ENCODE measurements around the gene HAGHL. TPM values are rescaled to one million over a fixed set of nuclear protein-coding genes. Genes with fewer than 3 reads are reported as not detected.
A peak's percentile ranks its signal among the peaks of the same experiment; 100 is the strongest.
"Not testable (repeated sequence)": the region's sequence is repeated elsewhere in the genome, so short reads cannot be mapped to it uniquely, and the experiment has no call there.

The HAGHL gene
- total RNA-seq, 4 donors from 2014 or later, result 3.2 to 7.1 (median 4.8) TPM

DNA sequence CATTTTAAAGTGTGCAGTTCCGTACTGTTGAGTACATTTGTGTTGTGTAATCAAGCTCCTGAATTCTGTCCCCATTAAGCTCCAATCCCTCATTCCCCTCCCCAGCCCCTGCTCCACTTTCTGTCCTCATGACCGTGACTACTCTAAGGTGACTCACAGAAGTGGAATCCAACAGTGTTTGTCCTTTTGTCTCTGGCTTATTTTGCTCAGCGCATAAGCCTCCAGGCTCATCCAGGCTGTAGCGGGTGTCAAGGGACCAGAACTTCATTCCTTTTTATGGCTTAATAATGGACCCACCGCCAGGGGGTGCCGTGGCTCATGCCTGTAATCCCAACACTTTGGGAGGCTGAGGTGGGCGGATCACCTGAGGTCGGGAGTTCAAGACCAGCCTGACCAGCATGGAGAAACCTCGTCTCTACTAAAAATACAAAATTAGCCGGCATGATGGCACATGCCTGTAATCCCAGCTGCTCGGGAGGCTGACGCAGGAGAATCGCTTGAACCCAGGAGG is 14.1 kb upstream of the HAGHL start:
- H3K4me1 ChIP-seq, result peaks cover 26% of the 10 kb centered on the region
- not testable (repeated sequence) for H3K9me3 ChIP-seq; H3K4me3 ChIP-seq; H3K36me3 ChIP-seq; DNase-seq (ENCODE audit: low spot score in 2 of 2); H3K27ac ChIP-seq
- 31% methylated on average over 12 of the region's 13 CpGs for WGBS
- H3K27me3 ChIP-seq, result peaks cover 79% of the 10 kb centered on the region
- TF ChIP-seq, protein P1, sequence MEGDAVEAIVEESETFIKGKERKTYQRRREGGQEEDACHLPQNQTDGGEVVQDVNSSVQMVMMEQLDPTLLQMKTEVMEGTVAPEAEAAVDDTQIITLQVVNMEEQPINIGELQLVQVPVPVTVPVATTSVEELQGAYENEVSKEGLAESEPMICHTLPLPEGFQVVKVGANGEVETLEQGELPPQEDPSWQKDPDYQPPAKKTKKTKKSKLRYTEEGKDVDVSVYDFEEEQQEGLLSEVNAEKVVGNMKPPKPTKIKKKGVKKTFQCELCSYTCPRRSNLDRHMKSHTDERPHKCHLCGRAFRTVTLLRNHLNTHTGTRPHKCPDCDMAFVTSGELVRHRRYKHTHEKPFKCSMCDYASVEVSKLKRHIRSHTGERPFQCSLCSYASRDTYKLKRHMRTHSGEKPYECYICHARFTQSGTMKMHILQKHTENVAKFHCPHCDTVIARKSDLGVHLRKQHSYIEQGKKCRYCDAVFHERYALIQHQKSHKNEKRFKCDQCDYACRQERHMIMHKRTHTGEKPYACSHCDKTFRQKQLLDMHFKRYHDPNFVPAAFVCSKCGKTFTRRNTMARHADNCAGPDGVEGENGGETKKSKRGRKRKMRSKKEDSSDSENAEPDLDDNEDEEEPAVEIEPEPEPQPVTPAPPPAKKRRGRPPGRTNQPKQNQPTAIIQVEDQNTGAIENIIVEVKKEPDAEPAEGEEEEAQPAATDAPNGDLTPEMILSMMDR (IDR thresholded peaks at IDR 0.05), result peak; percentile 14 to 28

DNA sequence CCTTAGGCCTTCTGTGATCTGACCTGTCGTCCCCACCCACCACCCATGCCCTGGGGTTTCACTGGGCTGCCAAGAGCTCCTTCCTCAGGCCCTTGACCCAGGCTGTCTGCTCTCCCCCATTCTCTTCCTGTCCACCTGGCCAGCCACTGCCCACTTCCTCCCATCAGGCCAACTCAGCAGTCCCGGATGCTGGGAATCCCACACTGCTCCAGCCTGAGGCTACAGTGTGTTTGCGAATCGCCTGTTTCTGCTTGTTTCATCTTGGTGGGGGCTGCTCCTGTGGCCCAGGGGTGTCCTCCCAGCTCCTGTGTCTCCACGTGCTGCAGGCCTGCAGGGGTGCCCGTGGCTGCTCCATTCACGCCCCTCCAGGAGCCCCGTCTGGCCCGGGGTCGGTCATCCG is 12.8 kb upstream of the HAGHL start:
- Histone ChIP-seq H3K4me3 (no peak overlapping the region), H3K4me1 (peaks cover 26% of the 10 kb centered on the region), H3K36me3 (no peaks in the 10 kb centered on the region), H3K27ac (no peak overlapping the region), H3K9me3 (no peaks in the 10 kb centered on the region), H3K27me3 (peaks cover 67% of the 10 kb centered on the region)
- WGBS, result 63% methylated on average over 1 of the region's 11 CpGs
- no peak for DNase-seq (ENCODE audit: low spot score in 2 of 2)
- TF ChIP-seq, protein P1 (IDR thresholded peaks at IDR 0.05), result no peak
- TF ChIP-seq POLR2AphosphoS5 (IDR thresholded peaks at IDR 0.05) (no peak), POLR2A (IDR thresholded peaks at IDR 0.05) (no peak), EP300 (IDR thresholded peaks at IDR 0.05) (no peak)

DNA sequence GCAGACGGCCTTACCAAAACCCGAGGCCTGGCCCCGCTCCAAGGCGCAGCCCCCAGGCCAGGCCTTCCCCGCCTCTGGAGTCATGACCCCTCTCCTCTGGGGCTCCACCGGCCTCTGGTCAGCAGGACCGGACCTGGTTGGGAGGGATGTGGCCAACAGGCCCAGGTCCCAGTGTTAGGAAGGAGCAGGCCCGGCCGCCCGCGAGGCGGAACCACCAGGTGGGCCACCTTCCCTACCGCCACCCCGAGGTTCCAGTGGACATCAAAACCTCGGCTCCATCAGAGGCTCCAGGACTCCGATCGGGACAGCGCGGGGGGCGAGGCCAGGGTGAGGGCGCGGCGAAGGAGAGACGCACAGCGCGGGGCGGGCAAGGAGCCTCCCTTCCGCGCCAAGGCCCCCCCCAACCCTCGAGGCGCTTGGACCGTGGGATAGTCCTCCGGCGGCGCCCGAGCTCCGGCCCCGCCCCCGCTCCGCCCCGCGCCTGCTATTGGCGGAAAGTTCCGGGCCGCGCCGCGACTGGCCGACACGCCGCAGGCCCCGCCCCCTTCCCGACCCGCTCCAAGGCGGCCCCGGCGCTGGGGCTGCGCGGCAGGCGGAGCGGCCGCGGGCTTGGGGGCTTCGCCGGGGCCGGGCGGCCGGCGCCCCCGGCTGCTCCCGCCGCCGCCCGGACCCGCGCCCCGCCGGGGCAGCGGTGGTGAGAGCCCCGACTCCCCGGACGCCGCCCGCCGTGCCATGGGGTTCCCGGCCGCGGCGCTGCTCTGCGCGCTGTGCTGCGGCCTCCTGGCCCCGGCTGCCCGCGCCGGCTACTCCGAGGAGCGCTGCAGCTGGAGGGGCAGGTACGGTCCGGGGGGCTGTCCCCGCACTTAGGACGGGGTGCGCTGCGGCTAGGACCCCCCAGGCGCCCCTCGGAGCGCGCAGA is 12.1 kb upstream of the HAGHL start, which contains the start of gene METRN:
Gene METRN (plus strand): TSS at position 561 of the 919 bp plus-strand sequence. CDS start 172 bp downstream, at position 733.
- WGBS, result 7% methylated on average over 62 of the region's 108 CpGs
- H3K4me1 ChIP-seq, result peaks cover 27% of the 10 kb centered on the region
- H3K36me3 ChIP-seq, result no peaks in the 10 kb centered on the region
- H3K27ac ChIP-seq, result no peak within 1 kb of the TSS
- DNase-seq (ENCODE audit: low spot score in 2 of 2), result peak; percentile 92 to 94
- no peak for TF ChIP-seq EP300 (IDR thresholded peaks at IDR 0.05)
- no peak for TF ChIP-seq POLR2A (IDR thresholded peaks at IDR 0.05)
- no peak for TF ChIP-seq POLR2AphosphoS5 (IDR thresholded peaks at IDR 0.05)
- TF ChIP-seq, protein P1 (IDR thresholded peaks at IDR 0.05), result no peak
- H3K27me3 ChIP-seq, result peaks cover 60% of the 10 kb centered on the region
- H3K9me3 ChIP-seq, result no peaks in the 10 kb centered on the region
- H3K4me3 ChIP-seq, result peak within 1 kb of the TSS; percentile 76

DNA sequence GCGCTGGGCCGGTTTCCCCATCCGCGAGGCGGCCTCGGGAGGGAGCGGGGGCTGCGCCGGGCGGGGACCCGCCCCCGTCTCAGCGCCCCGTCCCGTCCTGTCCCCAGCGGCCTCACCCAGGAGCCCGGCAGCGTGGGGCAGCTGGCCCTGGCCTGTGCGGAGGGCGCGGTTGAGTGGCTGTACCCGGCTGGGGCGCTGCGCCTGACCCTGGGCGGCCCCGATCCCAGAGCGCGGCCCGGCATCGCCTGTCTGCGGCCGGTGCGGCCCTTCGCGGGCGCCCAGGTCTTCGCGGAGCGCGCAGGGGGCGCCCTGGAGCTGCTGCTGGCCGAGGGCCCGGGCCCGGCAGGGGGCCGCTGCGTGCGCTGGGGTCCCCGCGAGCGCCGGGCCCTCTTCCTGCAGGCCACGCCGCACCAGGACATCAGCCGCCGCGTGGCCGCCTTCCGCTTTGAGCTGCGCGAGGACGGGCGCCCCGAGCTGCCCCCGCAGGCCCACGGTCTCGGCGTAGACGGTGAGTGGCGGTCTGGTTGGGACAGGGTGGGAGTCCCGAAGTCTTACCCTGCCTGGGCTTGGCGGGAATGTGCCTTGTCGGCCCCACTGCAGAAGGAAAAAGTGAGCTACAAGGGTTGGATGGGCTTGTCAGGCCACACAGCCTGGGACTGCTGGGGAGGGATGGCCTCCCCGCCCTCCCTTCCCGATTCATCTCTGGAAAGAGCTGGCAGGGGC is 11.3 kb upstream of the HAGHL start:
- peaks cover 52% of the 10 kb centered on the region for H3K27me3 ChIP-seq
- no peak overlapping the region for H3K27ac ChIP-seq
- H3K36me3 ChIP-seq, result no peaks in the 10 kb centered on the region
- no peak for TF ChIP-seq EP300 (IDR thresholded peaks at IDR 0.05)
- TF ChIP-seq, protein P1 (IDR thresholded peaks at IDR 0.05), result no peak
- TF ChIP-seq POLR2AphosphoS5 (IDR thresholded peaks at IDR 0.05), result no peak
- no peak for TF ChIP-seq POLR2A (IDR thresholded peaks at IDR 0.05)
- H3K9me3 ChIP-seq, result no peaks in the 10 kb centered on the region
- no peak for DNase-seq (ENCODE audit: low spot score in 2 of 2)
- peaks cover 35% of the 10 kb centered on the region for H3K4me1 ChIP-seq
- peak overlapping the region; percentile 76 for H3K4me3 ChIP-seq
- 4% methylated on average over 8 of the region's 74 CpGs for WGBS

DNA sequence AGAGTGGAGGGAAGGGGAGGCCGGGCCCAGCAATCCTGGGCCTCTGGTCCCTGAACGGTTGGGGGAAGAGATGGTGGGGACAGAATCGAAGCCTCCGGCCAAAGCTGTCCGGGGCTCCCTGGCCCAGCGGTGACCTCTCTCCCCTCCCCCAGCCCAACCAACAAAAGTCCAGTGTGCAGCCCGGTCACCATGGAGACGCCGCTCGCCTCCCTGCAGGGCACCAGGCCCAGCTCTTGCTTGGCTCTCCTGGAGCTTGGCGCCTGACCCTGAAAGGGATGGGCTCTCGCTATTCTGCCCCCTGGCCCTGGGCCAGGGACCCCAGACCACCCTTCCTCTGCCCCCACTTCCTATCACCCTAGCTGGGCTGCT is 10.7 kb upstream of the HAGHL start:
- H3K36me3 ChIP-seq, result no peaks in the 10 kb centered on the region
- no peak overlapping the region for H3K27ac ChIP-seq
- H3K27me3 ChIP-seq, result peaks cover 46% of the 10 kb centered on the region
- TF ChIP-seq, protein P1 (IDR thresholded peaks at IDR 0.05), result no peak
- no peak for TF ChIP-seq EP300 (IDR thresholded peaks at IDR 0.05)
- TF ChIP-seq POLR2AphosphoS5 (IDR thresholded peaks at IDR 0.05), result no peak
- TF ChIP-seq POLR2A (IDR thresholded peaks at IDR 0.05), result no peak
- H3K4me1 ChIP-seq, result peaks cover 40% of the 10 kb centered on the region
- DNase-seq (ENCODE audit: low spot score in 2 of 2), result no peak
- H3K9me3 ChIP-seq, result no peaks in the 10 kb centered on the region
- no CpG with 5 or more reads among the region's 12 CpGs for WGBS
- peak overlapping the region; percentile 76 for H3K4me3 ChIP-seq
